ENCODE data around the gene PCNX2. TPM values are rescaled to one million over a fixed set of nuclear protein-coding genes. Genes with fewer than 3 reads are reported as not detected.

PCNX2 gene
- total and polyA plus RNA-seq, 2 donors (not counting 3 experiments of a cell fraction or from before 2014, with no cell fraction given), result 6.6 to 11.0 TPM

DNA sequence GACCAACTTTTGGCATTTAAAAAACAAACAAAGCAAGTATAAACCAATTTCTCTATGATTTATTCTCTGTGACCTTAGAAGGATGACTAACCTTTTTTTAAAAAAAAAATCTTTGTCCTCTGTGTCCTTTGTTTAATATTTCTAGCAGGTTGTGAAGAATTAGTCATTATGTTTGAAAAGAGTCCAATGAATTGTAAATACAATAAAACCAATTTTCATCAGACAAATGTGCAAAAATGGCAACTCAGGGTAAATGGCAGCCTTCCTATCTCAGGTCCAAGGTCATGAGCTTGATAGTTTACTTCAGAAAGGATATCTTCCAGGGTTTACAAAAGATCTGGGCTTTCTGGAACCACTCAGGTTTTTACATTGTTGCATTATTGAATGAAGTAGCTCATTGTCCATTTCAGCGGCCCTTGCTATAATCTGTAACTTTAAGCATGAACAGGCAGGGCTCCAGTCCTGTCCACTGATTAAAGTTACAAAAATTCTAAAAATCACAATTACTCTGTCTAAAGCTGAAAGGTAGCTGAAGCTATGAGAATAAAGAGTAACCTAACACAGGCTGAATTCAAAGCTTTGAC is 20.3 kb upstream of the PCNX2 start:
- no TSS peak for BruUV-seq (replicated peaks)
- Histone ChIP-seq H3K9me3 (replicated peaks; ENCODE audit: control insufficient read depth, insufficient read depth, low read length) (no peaks in the 10 kb centered on the region), H3K9me1 (replicated peaks; ENCODE audit: control insufficient read depth, extremely low read depth, insufficient read depth, low read length) (no peaks in the 10 kb centered on the region), H3K4me3 (replicated peaks in 1 of 3; ENCODE audit: insufficient read depth in 1 of 3, low read depth in 1 of 3, low read length in 3 of 3) (no peak overlapping the region), H3K79me2 (ENCODE audit: control insufficient read depth, insufficient read depth, low read length) (no peaks in the 10 kb centered on the region), H3K9ac (replicated peaks; ENCODE audit: extremely low read depth, insufficient read depth, low read length) (no peak overlapping the region), H3K4me2 (ENCODE audit: insufficient read depth, low read length) (no peak overlapping the region), H3K4me1 (ENCODE audit: control insufficient read depth, extremely low read depth, insufficient read depth, low read length) (no peaks in the 10 kb centered on the region), H2AFZ (ENCODE audit: low read depth, low read length) (no peak overlapping the region), H4K20me1 (replicated peaks; ENCODE audit: control insufficient read depth, extremely low read depth, insufficient read depth, low read length) (no peaks in the 10 kb centered on the region), H3K27ac (ENCODE audit: insufficient read depth, low read depth, low read length) (no peak overlapping the region), H3K27me3 (ENCODE audit: control insufficient read depth in 2 of 2, insufficient read depth in 2 of 2, low read length in 2 of 2) (peaks cover 0 to 12% of the 10 kb centered on the region in 2 experiments), H3K36me3 (ENCODE audit: control insufficient read depth in 2 of 2, extremely low read depth in 1 of 2, insufficient read depth in 2 of 2, low read length in 2 of 2) (no peaks in the 10 kb centered on the region)
- CTCF ChIA-PET, result interaction anchor here (1.0 to 2.4 kb wide), 3 partner anchors 12 to 816 kb away, joined by 3 to 21 read pairs (median 3); no protein-coding TSS in a partner anchor
- POLR2A ChIA-PET, result no interaction called here
- intact Hi-C loops (cut with micrococcal nuclease), result no loop called here
- DNase-seq (ENCODE audit: low read depth, low spot score) (peak; percentile 8), FAIRE-seq (no peak)
- TF ChIP-seq EZH2 (IDR thresholded peaks at IDR 0.05; ENCODE audit: borderline replicate concordance, low read depth, low read length, severe bottlenecking) (no peak), POLR2A (IDR thresholded peaks at IDR 0.05; ENCODE audit: low read depth, low read length) (no peak), POLR2AphosphoS5 (IDR thresholded peaks at IDR 0.05; ENCODE audit: insufficient read depth, low read depth, low read length) (no peak), GATA2 (IDR thresholded peaks at IDR 0.05; ENCODE audit: insufficient read depth, insufficient read length, low read depth, low read length) (no peak), JUN (IDR thresholded peaks at IDR 0.05; ENCODE audit: borderline replicate concordance, insufficient read depth, insufficient read length, low read depth) (no peak), FOS (IDR thresholded peaks at IDR 0.05; ENCODE audit: borderline replicate concordance, insufficient read depth, low read length) (no peak)
- TF ChIP-seq, protein P1, sequence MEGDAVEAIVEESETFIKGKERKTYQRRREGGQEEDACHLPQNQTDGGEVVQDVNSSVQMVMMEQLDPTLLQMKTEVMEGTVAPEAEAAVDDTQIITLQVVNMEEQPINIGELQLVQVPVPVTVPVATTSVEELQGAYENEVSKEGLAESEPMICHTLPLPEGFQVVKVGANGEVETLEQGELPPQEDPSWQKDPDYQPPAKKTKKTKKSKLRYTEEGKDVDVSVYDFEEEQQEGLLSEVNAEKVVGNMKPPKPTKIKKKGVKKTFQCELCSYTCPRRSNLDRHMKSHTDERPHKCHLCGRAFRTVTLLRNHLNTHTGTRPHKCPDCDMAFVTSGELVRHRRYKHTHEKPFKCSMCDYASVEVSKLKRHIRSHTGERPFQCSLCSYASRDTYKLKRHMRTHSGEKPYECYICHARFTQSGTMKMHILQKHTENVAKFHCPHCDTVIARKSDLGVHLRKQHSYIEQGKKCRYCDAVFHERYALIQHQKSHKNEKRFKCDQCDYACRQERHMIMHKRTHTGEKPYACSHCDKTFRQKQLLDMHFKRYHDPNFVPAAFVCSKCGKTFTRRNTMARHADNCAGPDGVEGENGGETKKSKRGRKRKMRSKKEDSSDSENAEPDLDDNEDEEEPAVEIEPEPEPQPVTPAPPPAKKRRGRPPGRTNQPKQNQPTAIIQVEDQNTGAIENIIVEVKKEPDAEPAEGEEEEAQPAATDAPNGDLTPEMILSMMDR (IDR thresholded peaks at IDR 0.05; ENCODE audit: extremely low read depth in 1 of 2, insufficient read depth in 1 of 2, low read depth in 1 of 2, low read length in 2 of 2), result no peak
- dilution Hi-C loops (cut with MboI; ENCODE audit: extremely low pct_ligation_motif_present, low sequenced_read_pairs), result no loop called here
